IMR-90 (cell line): ENCODE measurements around the gene METRNL.

ENCODE experiments used
- BHLHE40 ChIP-seq: fragments of 150-350 bp; IDR thresholded peaks from 2 replicates; pipeline ENCODE4 v1.6.1; 2016; ENCODE audit warnings: mild to moderate bottlenecking, low read depth, low read length
- CEBPB ChIP-seq: IDR thresholded peaks from 2 replicates; pipeline ENCODE4 v1.6.1; 2012; ENCODE audit warnings: low read depth, low read length, improper control_type of control experiment
- CTCF ChIP-seq: conservative IDR thresholded peaks from 2 replicates; pipeline ENCODE4 v1.5.1; 2012; ENCODE audit warnings: mild to moderate bottlenecking, low read depth, low read length, improper control_type of control experiment
- ELK1 ChIP-seq: fragments of 150-350 bp; IDR thresholded peaks from 2 replicates; pipeline ENCODE4 v1.6.1; 2016; ENCODE audit warnings: low read depth, mild to moderate bottlenecking, low read length, moderate library complexity, borderline replicate concordance
- FOS ChIP-seq: fragments of 150-350 bp; IDR thresholded peaks from 2 replicates; pipeline ENCODE4 v1.6.1; 2016; ENCODE audit warnings: low read depth, low read length
- MAZ ChIP-seq: IDR thresholded peaks from 2 replicates; pipeline ENCODE4 v1.6.1; 2012; ENCODE audit warnings: low read depth, mild to moderate bottlenecking, low read length, improper control_type of control experiment, moderate library complexity, borderline replicate concordance
- MXI1 ChIP-seq: IDR thresholded peaks from 2 replicates; pipeline ENCODE4 v1.6.1; 2012; ENCODE audit warnings: low read depth, mild to moderate bottlenecking, low read length, moderate library complexity, borderline replicate concordance
- POLR2A ChIP-seq: IDR thresholded peaks from 2 replicates; pipeline ENCODE4 v1.6.1; 2012; ENCODE audit warnings: mild to moderate bottlenecking, low read depth, low read length
- RAD21 ChIP-seq: IDR thresholded peaks from 2 replicates; pipeline ENCODE4 v1.6.1; 2012; ENCODE audit warnings: low read length, improper control_type of control experiment
- RCOR1 ChIP-seq: IDR thresholded peaks from 2 replicates; pipeline ENCODE4 v1.6.1; 2012; ENCODE audit warnings: mild to moderate bottlenecking, low read length, improper control_type of control experiment; ENCODE audit not compliant: insufficient replicate concordance
- RFX5 ChIP-seq: IDR thresholded peaks from 2 replicates; pipeline ENCODE4 v1.8.0; 2012; ENCODE audit warnings: low read depth, mild to moderate bottlenecking, low read length, moderate library complexity
- SMC3 ChIP-seq: fragments of 150-350 bp; IDR thresholded peaks from 2 replicates; pipeline ENCODE4 v1.6.1; 2016; ENCODE audit warnings: low read depth, mild to moderate bottlenecking, antibody characterized with exemption, low read length, moderate library complexity
- USF2 ChIP-seq: fragments of 150-350 bp; IDR thresholded peaks from 2 replicates; pipeline ENCODE4 v1.6.1; 2017; ENCODE audit warnings: mild to moderate bottlenecking, antibody characterized with exemption, low read length, low read depth

- TF ChIP-seq BHLHE40, result no peak
- TF ChIP-seq CTCF, result no peak
- TF ChIP-seq POLR2A, result no peak
- no peak for TF ChIP-seq SMC3
- TF ChIP-seq RFX5, result no peak
- no peak for TF ChIP-seq ELK1
- TF ChIP-seq MXI1, result no peak
- no peak for TF ChIP-seq USF2
- no peak for TF ChIP-seq RCOR1
- no peak for TF ChIP-seq MAZ
- no peak for TF ChIP-seq RAD21
- no peak for TF ChIP-seq FOS
- no peak for TF ChIP-seq CEBPB
Observed at GRCh38 chr17:83086907-83087787, 7.7 kb downstream of the METRNL start.
